Activated naive CD8-positive, alpha-beta T cell (primary cell): Measurements from ENCODE around the gene SLC4A4.

ENCODE experiments used
- H3K27ac Mint-ChIP-seq: one replicate; pipeline ENCODE4 v1.8.0; 2021; ENCODE audit warnings: mixed read lengths
- H3K27me3 Mint-ChIP-seq: one replicate; pipeline ENCODE4 v1.8.0; 2021; ENCODE audit warnings: mixed read lengths
- H3K36me3 Mint-ChIP-seq: one replicate; pipeline ENCODE4 v1.8.0; 2021; ENCODE audit warnings: mixed read lengths
- H3K4me1 Mint-ChIP-seq: one replicate; pipeline ENCODE4 v1.8.0; 2021; ENCODE audit warnings: low read depth, mixed read lengths
- H3K4me3 Mint-ChIP-seq: one replicate; pipeline ENCODE4 v1.8.0; 2021; ENCODE audit warnings: mild to moderate bottlenecking, mixed read lengths
- H3K9me3 Mint-ChIP-seq: one replicate; pipeline ENCODE4 v1.8.0; 2021; ENCODE audit warnings: low read depth, mixed read lengths

SLC4A4 gene

DNA sequence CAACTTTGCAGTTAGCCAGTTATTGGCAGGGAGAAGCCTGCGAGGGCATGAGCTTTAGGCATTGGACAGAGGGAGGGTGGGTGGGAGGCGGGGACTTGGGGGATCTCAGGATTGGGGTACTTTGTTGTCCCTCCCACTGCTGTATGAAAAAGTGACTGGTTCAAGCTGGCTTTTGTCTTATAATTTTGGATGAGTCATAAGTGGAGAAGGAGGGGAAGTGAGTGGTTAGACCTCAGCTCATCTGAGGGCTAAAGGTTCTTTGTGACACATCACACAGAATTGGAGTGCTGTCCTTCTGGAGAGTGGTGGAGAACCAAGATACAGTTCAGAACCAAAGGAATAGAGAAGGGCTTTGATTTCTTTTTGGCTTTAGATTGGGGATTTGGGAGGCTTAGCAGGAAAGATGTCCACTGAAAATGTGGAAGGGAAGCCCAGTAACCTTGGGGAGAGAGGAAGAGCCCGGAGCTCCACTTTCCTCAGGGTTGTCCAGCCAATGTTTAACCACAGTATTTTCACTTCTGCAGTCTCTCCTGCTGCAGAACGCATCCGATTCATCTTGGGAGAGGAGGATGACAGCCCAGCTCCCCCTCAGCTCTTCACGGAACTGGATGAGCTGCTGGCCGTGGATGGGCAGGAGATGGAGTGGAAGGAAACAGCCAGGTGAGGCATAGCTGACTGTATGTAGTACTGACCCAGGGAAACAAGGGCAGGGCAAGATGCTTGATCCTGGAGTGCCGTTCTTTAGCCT lies at the start of gene SLC4A4:
Gene SLC4A4, plus strand, starts transcription at position 175 of the 748 bp plus-strand sequence.
- H3K4me1 Mint-ChIP-seq = no peaks in the 10 kb centered on the region

DNA sequence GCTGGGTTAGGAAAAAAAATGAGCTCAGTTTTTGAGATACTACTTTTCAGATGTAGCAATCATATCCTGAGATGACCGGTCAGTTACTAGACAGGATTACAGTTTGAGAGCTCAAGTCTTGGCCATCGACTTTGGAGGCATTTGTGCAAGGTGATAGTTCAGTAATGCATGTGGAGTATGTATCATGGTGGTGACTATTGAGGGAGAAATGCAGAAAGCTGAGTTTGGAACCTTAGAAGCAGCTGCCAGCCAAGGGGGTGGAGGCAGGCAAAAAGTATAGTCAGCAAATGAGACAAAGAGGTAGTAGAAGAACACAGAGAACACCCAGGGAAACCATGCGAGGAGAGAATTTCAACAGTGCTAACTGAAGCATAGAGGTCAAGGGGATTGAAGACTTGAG lies 48.7 kb upstream of the SLC4A4 start:
- H3K9me3 Mint-ChIP-seq = no peaks in the 10 kb centered on the region
- no peaks in the 10 kb centered on the region for H3K4me1 Mint-ChIP-seq
- no peak overlapping the region for H3K27ac Mint-ChIP-seq
- H3K27me3 Mint-ChIP-seq = no peaks in the 10 kb centered on the region
- no peaks in the 10 kb centered on the region for H3K36me3 Mint-ChIP-seq
- no peak overlapping the region for H3K4me3 Mint-ChIP-seq

More for the DNA sequence above, at the start of gene SLC4A4:
- H3K27ac Mint-ChIP-seq = no peak within 1 kb of the TSS
- no peaks in the 10 kb centered on the region for H3K36me3 Mint-ChIP-seq
- H3K27me3 Mint-ChIP-seq = peaks cover 4% of the 10 kb centered on the region
- no peak within 1 kb of the TSS for H3K4me3 Mint-ChIP-seq
- H3K9me3 Mint-ChIP-seq = no peaks in the 10 kb centered on the region

DNA sequence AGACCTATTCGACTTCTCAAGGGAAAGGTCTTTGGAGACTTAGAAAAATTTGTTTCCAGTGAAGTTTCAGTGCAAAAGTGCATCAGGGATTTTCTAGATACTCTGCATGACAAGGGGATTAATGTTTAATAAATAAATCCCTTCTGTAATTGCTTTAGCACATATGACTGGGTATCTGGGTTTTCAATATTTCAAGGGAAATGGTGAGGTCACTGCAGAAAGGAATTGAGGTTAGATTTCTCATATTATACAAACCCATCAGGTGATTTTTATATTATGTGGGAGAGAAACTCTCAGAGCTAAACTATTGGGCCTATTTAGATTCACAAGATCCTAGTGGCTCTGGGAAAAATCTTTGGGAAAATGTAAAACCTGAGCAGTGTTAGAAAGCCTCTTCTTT lies 48.3 kb upstream of the SLC4A4 start:
- H3K9me3 Mint-ChIP-seq = no peaks in the 10 kb centered on the region
- no peaks in the 10 kb centered on the region for H3K36me3 Mint-ChIP-seq
- no peaks in the 10 kb centered on the region for H3K27me3 Mint-ChIP-seq
- no peak overlapping the region for H3K4me3 Mint-ChIP-seq
- no peaks in the 10 kb centered on the region for H3K4me1 Mint-ChIP-seq
- no peak overlapping the region for H3K27ac Mint-ChIP-seq

DNA sequence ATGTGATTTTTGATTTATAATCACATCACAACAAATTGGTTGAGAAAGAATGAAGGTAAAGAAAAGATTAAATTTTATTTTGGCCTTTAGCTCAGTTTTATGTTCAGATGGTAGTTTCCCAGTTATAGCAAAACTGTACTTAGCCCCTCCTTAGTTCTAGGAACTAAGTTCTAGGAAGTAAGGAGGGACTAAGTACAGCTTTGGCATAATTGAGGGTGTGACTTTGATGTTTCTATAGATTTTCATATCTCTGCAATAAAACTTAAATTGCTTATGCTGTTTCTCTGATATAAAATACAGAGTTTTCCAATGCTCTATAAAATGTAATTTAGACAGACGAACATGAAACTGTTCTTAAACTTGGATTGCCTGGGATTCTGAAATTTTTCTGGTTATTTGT lies 46.6 kb upstream of the SLC4A4 start:
- Mint-ChIP-seq H3K27ac (no peak overlapping the region), H3K36me3 (no peaks in the 10 kb centered on the region)

DNA sequence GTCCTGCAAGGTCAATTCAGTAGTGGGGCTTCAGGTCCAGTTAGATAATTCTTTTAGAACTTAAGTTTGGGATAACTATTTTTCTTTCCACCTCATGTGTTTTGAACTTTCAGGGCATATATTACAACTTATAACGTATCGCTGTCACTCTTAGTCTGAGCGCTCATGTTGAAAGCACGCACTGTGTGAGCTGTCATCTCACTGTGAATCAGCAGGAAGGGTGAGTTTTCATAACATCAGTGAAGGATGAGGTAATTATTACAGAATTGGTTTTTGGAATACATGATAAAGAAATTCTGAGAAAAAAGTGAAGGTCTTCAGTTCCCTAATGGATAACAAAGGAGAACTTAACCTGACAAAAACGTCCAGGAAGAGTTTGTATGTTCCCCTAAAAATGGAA lies 45.1 kb upstream of the SLC4A4 start:
- Mint-ChIP-seq H3K4me3 (no peak overlapping the region), H3K9me3 (no peaks in the 10 kb centered on the region), H3K4me1 (no peaks in the 10 kb centered on the region)

More for the DNA sequence above, 46.6 kb upstream of the SLC4A4 start:
- Mint-ChIP-seq H3K4me3 (no peak overlapping the region), H3K4me1 (no peaks in the 10 kb centered on the region), H3K27me3 (no peaks in the 10 kb centered on the region), H3K9me3 (no peaks in the 10 kb centered on the region)

DNA sequence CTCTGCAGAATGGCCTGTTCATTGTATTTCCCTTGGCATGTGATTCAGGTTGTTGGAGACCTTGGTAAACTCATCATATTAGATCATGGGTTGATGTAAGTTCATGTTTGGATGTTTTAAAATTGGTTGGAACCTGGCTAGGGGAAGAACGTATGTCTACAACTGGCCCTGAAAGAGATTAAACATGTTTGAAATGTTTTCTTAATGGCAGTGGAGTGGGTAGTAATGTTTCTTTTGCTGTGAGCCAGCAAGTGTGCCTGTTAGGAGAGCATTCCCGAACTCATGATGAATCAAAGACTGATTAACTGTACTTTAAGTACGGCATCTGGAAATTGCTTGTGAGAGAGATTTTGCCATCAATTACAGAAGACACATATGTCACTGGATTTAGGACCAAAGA lies 44.5 kb upstream of the SLC4A4 start:
- Mint-ChIP-seq H3K4me1 (no peaks in the 10 kb centered on the region), H3K4me3 (no peak overlapping the region), H3K36me3 (no peaks in the 10 kb centered on the region), H3K27ac (no peak overlapping the region), H3K9me3 (no peaks in the 10 kb centered on the region), H3K27me3 (peaks cover 1% of the 10 kb centered on the region)

More for the DNA sequence above, 45.1 kb upstream of the SLC4A4 start:
- Mint-ChIP-seq H3K36me3 (no peaks in the 10 kb centered on the region), H3K27me3 (peaks cover 1% of the 10 kb centered on the region), H3K27ac (no peak overlapping the region)

DNA sequence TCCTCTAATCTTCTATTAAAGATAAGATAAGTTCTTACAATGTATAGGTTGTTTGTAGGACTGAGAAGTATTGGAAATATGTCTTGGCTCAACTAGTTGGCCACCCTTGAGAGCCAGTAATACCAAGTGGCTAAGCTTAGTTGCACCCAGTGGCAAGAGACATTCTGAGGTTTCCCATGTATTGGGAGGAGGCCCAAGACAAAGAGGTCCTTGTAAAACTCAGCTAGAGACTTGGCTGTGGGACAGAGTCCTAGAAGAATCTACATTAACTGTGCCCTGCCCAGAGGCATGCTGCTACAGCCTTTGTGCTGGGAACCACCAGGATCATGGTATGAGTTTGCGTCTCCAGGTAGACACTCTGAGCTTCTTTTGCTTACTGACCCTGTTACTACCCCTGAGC lies 41.9 kb upstream of the SLC4A4 start:
- Mint-ChIP-seq H3K4me1 (no peaks in the 10 kb centered on the region), H3K9me3 (no peaks in the 10 kb centered on the region), H3K36me3 (no peaks in the 10 kb centered on the region), H3K4me3 (no peak overlapping the region), H3K27me3 (peaks cover 1% of the 10 kb centered on the region), H3K27ac (no peak overlapping the region)

DNA sequence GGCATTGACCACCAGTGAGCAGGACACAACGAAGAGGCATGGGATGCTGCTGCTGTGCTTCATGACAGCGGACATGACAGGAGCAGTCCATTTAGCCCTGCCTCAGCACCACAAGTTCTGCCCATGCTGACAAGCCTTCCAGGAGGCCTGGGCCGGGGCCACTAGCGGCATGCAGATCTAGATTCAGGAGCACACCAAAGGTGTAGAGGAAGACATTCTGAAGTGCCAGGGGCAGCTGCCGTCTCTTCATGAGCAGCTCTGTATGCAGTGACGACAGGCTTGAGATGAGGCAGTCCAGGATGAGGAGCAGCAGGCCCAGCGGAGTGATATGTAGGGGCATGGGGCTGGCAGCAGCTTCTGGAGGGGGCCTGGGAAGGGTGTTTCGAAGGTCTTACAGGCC lies 38.5 kb upstream of the SLC4A4 start:
- H3K4me3 Mint-ChIP-seq = no peak overlapping the region
- H3K9me3 Mint-ChIP-seq = no peaks in the 10 kb centered on the region
- no peak overlapping the region for H3K27ac Mint-ChIP-seq
- no peaks in the 10 kb centered on the region for H3K4me1 Mint-ChIP-seq
- H3K36me3 Mint-ChIP-seq = no peaks in the 10 kb centered on the region
- H3K27me3 Mint-ChIP-seq = peaks cover 1% of the 10 kb centered on the region

DNA sequence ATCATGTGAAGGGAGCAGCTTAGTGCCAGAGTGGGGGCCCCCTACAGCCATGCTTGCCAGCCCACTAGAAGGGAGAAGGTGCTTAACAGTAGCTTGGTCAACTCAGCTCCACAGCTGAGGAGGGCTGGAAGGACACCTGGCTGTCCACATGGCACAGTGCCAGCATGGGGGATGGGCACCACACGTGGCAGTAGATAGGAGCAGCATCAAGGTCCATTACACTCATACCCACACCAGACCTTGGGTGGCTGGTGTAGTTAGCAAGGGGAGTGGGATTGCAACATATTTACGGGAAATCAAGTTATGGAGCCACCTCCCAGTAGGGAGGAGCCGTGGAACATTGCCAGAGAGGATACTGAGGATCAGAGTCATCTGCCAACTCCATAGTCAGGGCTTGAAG lies 37.9 kb upstream of the SLC4A4 start:
- Mint-ChIP-seq H3K9me3 (no peaks in the 10 kb centered on the region), H3K4me1 (no peaks in the 10 kb centered on the region), H3K27me3 (peaks cover 1% of the 10 kb centered on the region), H3K36me3 (no peaks in the 10 kb centered on the region), H3K4me3 (no peak overlapping the region), H3K27ac (no peak overlapping the region)

DNA sequence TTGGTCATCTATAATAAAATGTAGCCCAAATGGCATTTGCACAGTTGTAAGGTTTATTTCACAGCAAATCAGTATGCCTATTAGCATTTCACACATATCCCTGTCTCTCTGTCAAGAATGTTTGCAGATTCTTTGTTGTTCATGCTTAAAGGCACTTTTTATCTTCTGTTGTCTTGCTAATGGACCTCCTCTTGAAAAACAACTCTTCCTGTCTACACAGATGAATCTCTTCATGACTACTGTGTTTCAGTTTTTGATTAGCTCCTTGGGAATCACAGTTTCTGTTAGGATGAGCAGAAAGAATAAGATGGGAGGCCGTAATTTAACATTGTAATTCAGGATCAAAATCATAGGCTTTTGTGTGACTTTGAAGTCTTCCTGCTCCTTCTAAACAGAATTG lies 35.5 kb upstream of the SLC4A4 start:
- Mint-ChIP-seq H3K27me3 (peaks cover 7% of the 10 kb centered on the region), H3K36me3 (no peaks in the 10 kb centered on the region), H3K4me1 (no peaks in the 10 kb centered on the region), H3K27ac (no peak overlapping the region), H3K9me3 (no peaks in the 10 kb centered on the region), H3K4me3 (no peak overlapping the region)

DNA sequence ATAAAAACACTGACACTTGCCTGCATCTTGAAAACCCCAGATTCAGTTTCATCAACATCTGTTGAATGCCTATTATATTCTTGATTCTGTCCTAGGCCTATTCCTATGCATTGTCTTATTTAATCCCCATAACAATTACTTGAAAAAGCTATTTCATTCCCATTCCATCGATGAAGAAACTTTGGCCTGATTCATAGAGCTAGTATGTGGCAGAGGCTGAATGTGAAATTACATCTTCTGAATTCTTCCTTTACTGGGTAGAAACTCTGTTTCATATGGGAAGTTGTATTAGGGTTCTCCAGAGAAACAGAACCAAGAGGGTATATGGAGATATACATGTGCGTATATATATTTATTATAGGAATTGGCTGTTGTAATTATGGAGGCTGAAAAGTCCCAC lies 35.0 kb upstream of the SLC4A4 start:
- Mint-ChIP-seq H3K27ac (no peak overlapping the region), H3K4me3 (no peak overlapping the region), H3K4me1 (no peaks in the 10 kb centered on the region), H3K36me3 (no peaks in the 10 kb centered on the region), H3K27me3 (peaks cover 7% of the 10 kb centered on the region), H3K9me3 (no peaks in the 10 kb centered on the region)

DNA sequence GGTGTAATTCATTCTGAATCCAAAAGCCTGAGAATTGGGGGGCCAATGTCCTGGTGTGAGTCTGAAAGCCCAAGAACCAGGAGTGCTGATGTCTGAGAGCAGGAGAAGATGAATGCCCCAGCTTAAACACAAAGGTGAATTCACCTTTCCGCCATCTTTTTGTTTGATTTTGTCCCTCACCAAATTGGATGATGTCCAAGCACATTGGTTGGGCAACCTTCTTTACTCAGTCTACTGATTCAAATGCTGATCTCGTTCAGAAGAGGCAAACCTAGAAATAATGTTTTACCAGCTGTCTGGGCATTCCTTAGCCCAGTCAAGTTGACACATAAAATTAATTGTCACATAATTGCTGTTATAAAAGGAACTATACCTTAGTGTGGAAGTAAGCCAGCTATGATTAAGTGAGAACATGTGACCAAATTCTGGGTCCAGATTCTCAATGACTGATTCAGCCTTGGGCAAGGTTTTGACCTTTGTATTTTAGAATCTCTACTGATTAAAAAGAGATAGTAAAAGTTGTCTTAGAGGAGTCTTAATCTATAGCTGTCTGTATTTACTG lies 34.5 kb upstream of the SLC4A4 start:
- H3K36me3 Mint-ChIP-seq = no peaks in the 10 kb centered on the region
- H3K4me1 Mint-ChIP-seq = no peaks in the 10 kb centered on the region
- H3K4me3 Mint-ChIP-seq = no peak overlapping the region
- no peaks in the 10 kb centered on the region for H3K9me3 Mint-ChIP-seq
- no peak overlapping the region for H3K27ac Mint-ChIP-seq
- peaks cover 7% of the 10 kb centered on the region for H3K27me3 Mint-ChIP-seq

DNA sequence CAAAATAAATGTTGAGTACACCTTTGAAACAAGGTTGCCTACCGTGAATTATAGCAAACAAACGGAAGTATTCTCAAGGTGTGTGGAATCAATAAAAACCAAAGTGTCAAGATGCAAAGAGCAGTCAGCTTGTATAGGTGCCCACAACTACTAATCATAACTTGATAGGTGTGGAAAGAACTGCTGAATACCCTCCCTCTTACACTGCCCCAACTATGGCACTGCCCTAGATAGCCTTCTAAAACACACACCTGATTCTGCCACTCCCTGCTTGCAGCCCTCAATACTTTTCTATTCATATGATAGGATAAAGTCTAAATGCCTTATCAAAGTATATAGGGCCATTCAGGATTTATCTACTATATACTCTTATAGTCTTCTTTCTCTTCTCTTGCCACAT lies 31.1 kb upstream of the SLC4A4 start:
- Mint-ChIP-seq H3K36me3 (no peaks in the 10 kb centered on the region), H3K27ac (no peak overlapping the region), H3K27me3 (peaks cover 7% of the 10 kb centered on the region), H3K9me3 (no peaks in the 10 kb centered on the region), H3K4me3 (no peak overlapping the region), H3K4me1 (no peaks in the 10 kb centered on the region)

DNA sequence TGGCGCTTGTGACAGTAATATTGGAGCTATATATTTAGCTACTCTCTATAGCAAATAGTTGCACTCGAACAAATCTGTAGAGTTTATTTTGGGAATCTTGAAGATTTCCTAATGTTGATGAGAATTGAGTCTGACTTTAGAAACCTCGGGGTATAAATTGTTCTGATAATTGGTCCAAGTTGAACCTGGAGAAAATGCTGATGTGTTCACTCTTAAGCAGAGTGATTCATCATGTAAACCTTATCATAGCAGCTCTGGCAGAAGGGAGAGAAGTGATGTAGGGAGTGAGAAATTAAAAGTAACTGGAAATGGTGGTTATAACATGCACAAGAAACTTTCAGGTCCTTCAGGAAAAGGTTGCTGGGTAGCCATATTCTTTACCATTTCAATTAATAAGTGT lies 16.4 kb upstream of the SLC4A4 start:
- Mint-ChIP-seq H3K36me3 (no peaks in the 10 kb centered on the region), H3K27ac (no peak overlapping the region), H3K27me3 (peaks cover 2% of the 10 kb centered on the region), H3K9me3 (no peaks in the 10 kb centered on the region), H3K4me3 (no peak overlapping the region), H3K4me1 (no peaks in the 10 kb centered on the region)

DNA sequence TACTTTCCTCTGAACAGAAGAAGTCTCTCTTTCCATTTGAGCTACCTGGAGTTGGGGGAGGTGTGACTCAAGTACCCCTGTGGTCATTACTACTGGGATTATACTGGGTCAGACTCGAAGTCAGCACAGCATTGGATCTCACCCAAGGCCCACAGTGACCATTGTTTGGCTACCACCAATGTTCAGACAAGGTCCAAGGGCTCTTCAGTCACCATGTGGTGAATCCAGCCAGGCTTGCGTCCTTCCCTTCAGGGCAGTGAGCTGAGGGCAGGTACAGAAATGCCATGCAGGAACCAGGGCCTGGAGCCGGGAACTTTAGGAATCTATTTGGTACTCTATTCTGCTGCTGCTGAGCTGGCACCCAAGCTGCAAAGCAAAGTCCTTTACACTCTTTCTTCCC lies 5.5 kb upstream of the SLC4A4 start:
- Mint-ChIP-seq H3K9me3 (peaks cover 5% of the 10 kb centered on the region), H3K4me1 (no peaks in the 10 kb centered on the region), H3K27ac (no peak overlapping the region)

DNA sequence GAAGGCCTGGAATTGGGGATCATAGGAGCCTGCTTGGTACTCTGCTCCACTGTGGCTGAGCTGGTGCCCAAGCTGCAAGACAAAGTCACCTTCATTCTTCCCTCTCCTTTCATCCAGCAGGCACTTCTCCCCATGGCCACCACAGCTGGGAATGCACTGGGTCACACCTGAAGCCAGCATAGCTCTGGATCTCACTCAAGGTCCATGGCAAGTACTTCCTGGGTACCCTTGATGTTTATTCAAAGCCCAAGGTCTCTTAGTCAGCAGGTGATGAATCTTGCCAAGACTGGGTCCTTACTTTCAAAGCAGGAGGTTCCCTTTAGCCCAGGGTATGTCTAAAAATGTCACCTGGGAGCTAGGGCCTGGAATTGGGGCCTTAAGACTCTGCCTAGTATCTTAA lies 4.9 kb upstream of the SLC4A4 start:
- no peaks in the 10 kb centered on the region for H3K36me3 Mint-ChIP-seq
- H3K27me3 Mint-ChIP-seq = peaks cover 2% of the 10 kb centered on the region
- peaks cover 5% of the 10 kb centered on the region for H3K9me3 Mint-ChIP-seq
- H3K27ac Mint-ChIP-seq = no peak overlapping the region
- H3K4me1 Mint-ChIP-seq = no peaks in the 10 kb centered on the region
- H3K4me3 Mint-ChIP-seq = no peak overlapping the region

More for the DNA sequence above, 5.5 kb upstream of the SLC4A4 start:
- no peaks in the 10 kb centered on the region for H3K36me3 Mint-ChIP-seq
- peaks cover 2% of the 10 kb centered on the region for H3K27me3 Mint-ChIP-seq
- no peak overlapping the region for H3K4me3 Mint-ChIP-seq
